Nucleus accumbens (tissue), 56 donors: Measurements from ENCODE around the gene MAGI2.

ENCODE experiments used
- DNase-seq, 56 donors: peaks; one replicate each; lab custom pipeline; 2025; lab: John Stamatoyannopoulos, UW

The MAGI2 gene

GRCh38 chr7:79398138-79398749, 55.2 kb downstream of the MAGI2 start:
- no peak for DNase-seq

- DNase-seq: no peak
These were observed 66.6 kb downstream of the MAGI2 start for GRCh38 chr7:79386688-79387422.

- DNase-seq: no peak
These were observed 71.5 kb downstream of the MAGI2 start for GRCh38 chr7:79381921-79382320.

- DNase-seq: no peak
These were observed 76.4 kb downstream of the MAGI2 start for GRCh38 chr7:79377097-79377496.

GRCh38 chr7:79376299-79377025, 77.0 kb downstream of the MAGI2 start:
- DNase-seq: no peak

- DNase-seq: no peak
These were observed 92.3 kb downstream of the MAGI2 start for GRCh38 chr7:79361214-79361613.

- no peak for DNase-seq
These were observed 93.6 kb downstream of the MAGI2 start for GRCh38 chr7:79359827-79360226.

- no peak for DNase-seq
These were observed 96.4 kb downstream of the MAGI2 start for GRCh38 chr7:79357101-79357500.

- DNase-seq: peak in 1 of 56 donors; percentile 4
These were observed 99.6 kb downstream of the MAGI2 start for GRCh38 chr7:79353720-79354468.

- no peak for DNase-seq
These were observed 101.1 kb downstream of the MAGI2 start for GRCh38 chr7:79352323-79352722.

GRCh38 chr7:79347351-79347750, 106.1 kb downstream of the MAGI2 start:
- DNase-seq: no peak

GRCh38 chr7:79341902-79342301, 111.6 kb downstream of the MAGI2 start:
- no peak for DNase-seq

GRCh38 chr7:79340212-79340611, 113.3 kb downstream of the MAGI2 start:
- DNase-seq: no peak

GRCh38 chr7:79339208-79339925, 114.1 kb downstream of the MAGI2 start:
- DNase-seq: no peak

- DNase-seq: peak in 15 of 56 donors; percentile 1 to 37 (median 9)
These were observed 115.8 kb downstream of the MAGI2 start for GRCh38 chr7:79337717-79338116.

- DNase-seq: no peak
These were observed 118.6 kb downstream of the MAGI2 start for GRCh38 chr7:79334841-79335240.

GRCh38 chr7:79334334-79334733, 119.1 kb downstream of the MAGI2 start:
- DNase-seq: no peak

GRCh38 chr7:79332091-79332490, 121.4 kb downstream of the MAGI2 start:
- DNase-seq: no peak

- DNase-seq: no peak
These were observed 124.0 kb downstream of the MAGI2 start for GRCh38 chr7:79329464-79329863.
